T-helper 1 cell treated with Interleukin-12 subunit alpha and Interleukin-12 subunit beta and Interleukin-4 antibody, amounts not matched to agents 30 ng/mL and 1 ng/mL, for 36 hours (primary cell): Measurements from ENCODE around the gene TAOK3. TPM values are rescaled to one million over a fixed set of nuclear protein-coding genes. Genes with fewer than 3 reads are reported as not detected.
"Not testable (repeated sequence)": the region's sequence is repeated elsewhere in the genome, so short reads cannot be mapped to it uniquely, and the experiment has no call there.

ENCODE experiments used
- intact Hi-C: fragments of 100-400 bp; cut with micrococcal nuclease; formaldehyde crosslinking; loops from one replicate; pipeline ENCODE4 v1.15.1; 2024
- total RNA-seq: library from RNA; stranded (reverse); gene quantifications from 2 replicates; pipeline ENCODE4 v1.2.3, GENCODE V29; 2022

TAOK3 gene
- total RNA-seq, 1 donor from 2014 or later, result 62.4 TPM

- intact Hi-C loops, result loop anchor here (10.0 kb wide), 1 partner anchor 1279 kb away; the partner anchor contains the start of gene TESC
Measured at GRCh38 chr12:118374126-118374725, 1.5 kb upstream of the TAOK3 start.

GRCh38 chr12:118373616-118374015 lies 909 bp upstream of the TAOK3 start:
- intact Hi-C loops, result loop anchor here (1.0 to 10.0 kb wide), 7 partner anchors 14 to 1555 kb away; partner anchors contain the start of genes FBXO21, PEBP1, TESC and WSB2

GRCh38 chr12:118371321-118372282 lies 1.1 kb downstream of the TAOK3 start:
- intact Hi-C loops, result loop anchor here (2.0 to 10.0 kb wide), 3 partner anchors 65 to 1553 kb away; partner anchors contain the start of gene TESC

- intact Hi-C loops, result loop anchor here (10.0 kb wide), 1 partner anchor 1276 kb away; the partner anchor contains the start of gene TESC
Measured at GRCh38 chr12:118370601-118371000, 2.1 kb downstream of the TAOK3 start.

GRCh38 chr12:118368821-118369220 lies 3.9 kb downstream of the TAOK3 start:
- intact Hi-C loops, result no loop called here

GRCh38 chr12:118361889-118362288 lies 10.8 kb downstream of the TAOK3 start:
- intact Hi-C loops, result no loop called here

GRCh38 chr12:118361092-118361404 lies 11.7 kb downstream of the TAOK3 start:
- intact Hi-C loops, result no loop called here

- intact Hi-C loops, result loop anchor here (1.0 to 5.0 kb wide), 7 partner anchors 14 to 342 kb away; partner anchors contain the start of genes PEBP1, RFC5 and WSB2
Measured at GRCh38 chr12:118359541-118359915, 13.2 kb downstream of the TAOK3 start.

- intact Hi-C loops, result loop anchor here (1.0 to 5.0 kb wide), 7 partner anchors 14 to 342 kb away; partner anchors contain the start of genes PEBP1, RFC5 and WSB2
Measured at GRCh38 chr12:118358612-118359540, 13.8 kb downstream of the TAOK3 start.

GRCh38 chr12:118358008-118358359 lies 14.7 kb downstream of the TAOK3 start:
- intact Hi-C loops, result loop anchor here (5.0 kb wide), 5 partner anchors 46 to 341 kb away; partner anchors contain the start of genes RFC5 and WSB2

GRCh38 chr12:118357257-118358007 lies 15.3 kb downstream of the TAOK3 start:
- intact Hi-C loops, result loop anchor here (5.0 kb wide), 5 partner anchors 45 to 340 kb away; partner anchors contain the start of genes RFC5 and WSB2

GRCh38 chr12:118356809-118357256 lies 15.9 kb downstream of the TAOK3 start:
- intact Hi-C loops, result loop anchor here (5.0 kb wide), 5 partner anchors 45 to 340 kb away; partner anchors contain the start of genes RFC5 and WSB2

GRCh38 chr12:118355843-118356242 lies 16.9 kb downstream of the TAOK3 start:
- intact Hi-C loops, result loop anchor here (5.0 kb wide), 5 partner anchors 44 to 339 kb away; partner anchors contain the start of genes RFC5 and WSB2

GRCh38 chr12:118354903-118355302 lies 17.8 kb downstream of the TAOK3 start:
- intact Hi-C loops, result loop anchor here (5.0 kb wide), 5 partner anchors 43 to 338 kb away; partner anchors contain the start of genes RFC5 and WSB2

- intact Hi-C loops, result not testable (repeated sequence)
Measured at GRCh38 chr12:118354503-118354902, 18.2 kb downstream of the TAOK3 start.

- intact Hi-C loops, result no loop called here
Measured at GRCh38 chr12:118353721-118354120, 19.0 kb downstream of the TAOK3 start.

GRCh38 chr12:118350908-118351559 lies 21.7 kb downstream of the TAOK3 start:
- intact Hi-C loops, result no loop called here

GRCh38 chr12:118347916-118348315 lies 24.8 kb downstream of the TAOK3 start:
- intact Hi-C loops, result no loop called here

GRCh38 chr12:118346895-118347294 lies 25.8 kb downstream of the TAOK3 start:
- intact Hi-C loops, result no loop called here
